Heart left ventricle (tissue), 16 donors: ENCODE data around the gene DYNLRB2. TPM values are rescaled to one million over a fixed set of nuclear protein-coding genes. Genes with fewer than 3 reads are reported as not detected.

Experiments used
- ATAC-seq, 4 donors: fragments of 200-7000 bp; cut with Tn5 transposase; one replicate each; pipeline ENCODE4 v1.9.1; 2020 to 2022; ENCODE audit warnings: moderate library complexity in 4 of 4, mild to moderate bottlenecking in 3 of 4, moderate number of reproducible peaks in 1 of 4
- DNase-seq, 5 donors: peaks; one replicate each; pipeline ENCODE4 v3.0.0-alpha.2; 2020
- H3K27ac ChIP-seq, 12 donors: fragments of 200-600 bp; sonication (generic) in 4 of 12; one replicate each; pipeline versions ENCODE4 v1.5.0 to v1.8.0; 2016 to 2022; ENCODE audit warnings: mild to moderate bottlenecking in 2 of 12
- H3K27me3 ChIP-seq, 9 donors: fragments of 200-600 bp; sonication (generic) in 2 of 9; one replicate each; pipeline versions ENCODE4 v1.5.1 to v1.8.0; 2016 to 2022; ENCODE audit warnings: mild to moderate bottlenecking in 3 of 9
- H3K36me3 ChIP-seq, 9 donors: fragments of 200-600 bp; sonication (generic) in 2 of 9; one replicate each; pipeline versions ENCODE4 v1.5.0 to v1.8.0; 2018 to 2022; ENCODE audit warnings: mild to moderate bottlenecking in 2 of 9
- H3K4me1 ChIP-seq, 12 donors: fragments of 200-600 bp; sonication (generic) in 4 of 12; one replicate each; pipeline versions ENCODE4 v1.5.0 to v1.8.0; 2016 to 2022; ENCODE audit warnings: mild to moderate bottlenecking in 3 of 12
- H3K4me3 ChIP-seq, 12 donors: fragments of 200-600 bp; sonication (generic) in 4 of 12; one replicate each; pipeline versions ENCODE4 v1.5.0 to v1.8.0; 2017 to 2022; ENCODE audit warnings: mild to moderate bottlenecking in 9 of 12, moderate library complexity in 4 of 12
- H3K9me3 ChIP-seq, 12 donors: fragments of 200-600 bp; sonication (generic) in 4 of 12; one replicate each; pipeline versions ENCODE4 v1.5.0 to v1.8.0; 2016 to 2022; ENCODE audit warnings: mild to moderate bottlenecking in 1 of 12
- CTCF ChIP-seq, 12 donors: fragments of 200-600 bp; sonication (generic) in 4 of 12; IDR thresholded peaks; one replicate each; pipeline versions ENCODE4 v1.5.0 to v1.8.0; 2018 to 2022; ENCODE audit warnings: antibody characterized with exemption in 12 of 12, mild to moderate bottlenecking in 5 of 12
- POLR2A ChIP-seq, 2 donors: fragments of 450-650 bp; IDR thresholded peaks; one replicate each; pipeline ENCODE4 v1.6.1; 2017; ENCODE audit warnings: antibody characterized with exemption in 2 of 2, mild to moderate bottlenecking in 2 of 2, moderate library complexity in 2 of 2
- WGBS, 4 donors: extraction: QIAGEN DNeasy Blood & Tissue Kit in 2 of 4; methylation state at CpG; one replicate each; pipeline versions ENCODE4 v1.1.5 to v1.1.7; 2013 to 2018; 5-methylcytosine and 5-hydroxymethylcytosine counted together
- intact Hi-C, 10 donors: fragments of 100-400 bp; cut with DNase I; formaldehyde crosslinking; loops; one replicate each; pipeline versions ENCODE4 v1.11.1 to v1.14.2; 2022
- polyA plus RNA-seq, 2 donors: library from polyadenylated mRNA; stranded (reverse); fragments of 200-250 nt; gene quantifications; one replicate each; pipeline ENCODE4 v1.2.3, GENCODE V29; 2013
- total RNA-seq, 9 donors: library from RNA; depleted of rRNA in 2 of 9; stranded (reverse); fragments of >200 nt in 2 of 9; fragmentation: NEBNext Ultra II Directional in 3 of 9; extraction: Animal tissue kit (Norgen Biotek cat#: 25700) in 3 of 9; gene quantifications; one replicate each; pipeline versions ENCODE4 v1.1.0 to v1.2.4, GENCODE V29; 2016 to 2023
- donor health status: ischemic (EF 13 %, LVEDD 7.1; RV severe dilation, severe dysfunction).
- donor health status: healthy with polysubstance abuse.
- donor health status: DM: no; HTN: yes; CAD: no.
- donor health status: DM: no; HTN: no; CAD: no.
- donor health status: ischemic (EF 25% LVEDD 6.9; RV normal size, moderate dysfunction).
- donor health status: ischemic (EF 25% LVEDD 5.7; RV mildly dilated, moderate dysfunction).
- donor health status: healthy.
- donor health status: DM: yes; HTN: yes; CAD: no.
- donor health status: ischemic (EF 35%, LVEDD 5.7; RV mildly dilated, moderate dysfunction).
- donor health status: nonischemic (EF 11% LVEDD 7.7; RV severe dilation, severe dysfunction).
- donor health status: DM: yes; HTN: yes; CAD: no.
- donor health status: PGD.
- donor health status: ischemic (EF 29% LVEDD 5.4; RV normal size, mild dysfunction).
- donor health status: nonischemic (EF 23%, LVEDD 6.1; RV moderate dilation, normal function).

Gene DYNLRB2
- total and polyA plus RNA-seq, 11 donors = 0.33 to 2.1 (median 0.87) TPM; not detected in 5

- WGBS, 4 donors = 16 to 36% (median 28%) methylated on average over 2 of the region's 2 CpGs
- no peak for ATAC-seq
- Histone ChIP-seq H3K36me3 (no peaks in the 10 kb centered on the region), H3K4me3 (no peak overlapping the region), H3K27me3 (peaks cover 0 to 24% (median 0%) of the 10 kb centered on the region in 9 donors), H3K4me1 (no peaks in the 10 kb centered on the region), H3K27ac (no peak overlapping the region), H3K9me3 (no peaks in the 10 kb centered on the region)
- intact Hi-C loops = no loop called here
- no peak for TF ChIP-seq POLR2A (IDR thresholded peaks at IDR 0.05)
- TF ChIP-seq CTCF (IDR thresholded peaks at IDR 0.05) = no peak
- DNase-seq = no peak
These were observed 13.2 kb downstream of the DYNLRB2 start for GRCh38 chr16:80554033-80554432.

- ATAC-seq = no peak
- peaks cover 0 to 24% (median 0%) of the 10 kb centered on the region in 9 donors for H3K27me3 ChIP-seq
- DNase-seq = no peak
- no peaks in the 10 kb centered on the region for H3K4me1 ChIP-seq
- no peak overlapping the region for H3K27ac ChIP-seq
- WGBS, 4 donors = 40 to 61% (median 42%) methylated on average over 3 of the region's 3 CpGs
- no peak overlapping the region for H3K4me3 ChIP-seq
- no peak for TF ChIP-seq POLR2A (IDR thresholded peaks at IDR 0.05)
- no peak for TF ChIP-seq CTCF (IDR thresholded peaks at IDR 0.05)
- no peaks in the 10 kb centered on the region for H3K9me3 ChIP-seq
- intact Hi-C loops = no loop called here
- H3K36me3 ChIP-seq = no peaks in the 10 kb centered on the region
These were observed 15.7 kb downstream of the DYNLRB2 start for GRCh38 chr16:80556481-80556880.

- TF ChIP-seq CTCF (IDR thresholded peaks at IDR 0.05) (no peak), POLR2A (IDR thresholded peaks at IDR 0.05) (no peak)
- Histone ChIP-seq H3K36me3 (no peaks in the 10 kb centered on the region), H3K9me3 (no peaks in the 10 kb centered on the region), H3K27me3 (peaks cover 0 to 23% (median 0%) of the 10 kb centered on the region in 9 donors), H3K27ac (no peak overlapping the region), H3K4me1 (no peaks in the 10 kb centered on the region), H3K4me3 (no peak overlapping the region)
- intact Hi-C loops = no loop called here
- DNase-seq = no peak
- 83 to 88% (median 84%) methylated on average over 5 of the region's 5 CpGs for WGBS, 4 donors
- no peak for ATAC-seq
These were observed 16.2 kb downstream of the DYNLRB2 start for GRCh38 chr16:80557037-80557436.

GRCh38 chr16:80559369-80559768 lies 18.6 kb downstream of the DYNLRB2 start:
- Histone ChIP-seq H3K36me3 (no peaks in the 10 kb centered on the region), H3K27ac (no peak overlapping the region), H3K9me3 (no peaks in the 10 kb centered on the region), H3K4me3 (no peak overlapping the region), H3K27me3 (peaks cover 0 to 17% (median 0%) of the 10 kb centered on the region in 9 donors), H3K4me1 (no peaks in the 10 kb centered on the region)
- intact Hi-C loops = no loop called here
- WGBS, 4 donors = 58 to 71% (median 62%) methylated on average over 4 of the region's 4 CpGs
- ATAC-seq (no peak), DNase-seq (no peak)
- TF ChIP-seq CTCF (IDR thresholded peaks at IDR 0.05) (no peak), POLR2A (IDR thresholded peaks at IDR 0.05) (no peak)
